Astrocyte of the spinal cord (primary cell): ENCODE results near the gene MOCS1.

ENCODE experiments used
- DNase-seq: peaks from one replicate; pipeline ENCODE4 v3.0.0; 2011; ENCODE audit warnings: low read depth, low spot score
- H3K4me3 ChIP-seq: 2 replicates; pipeline ENCODE4 v1.5.1; 2011; ENCODE audit warnings: low read depth, mild to moderate bottlenecking, low read length, moderate library complexity
- in situ Hi-C: cut with HindIII; loops from 2 replicates; pipeline ENCODE4 v1.10.0; 2017; ENCODE audit warnings: low sequenced_read_pairs
- TF ChIP-seq, protein P1 (sequence below): IDR thresholded peaks from 2 replicates; pipeline ENCODE4 v1.5.1; 2012; ENCODE audit warnings: low read depth, mild to moderate bottlenecking, low read length, inconsistent platforms

MOCS1 gene

DNA sequence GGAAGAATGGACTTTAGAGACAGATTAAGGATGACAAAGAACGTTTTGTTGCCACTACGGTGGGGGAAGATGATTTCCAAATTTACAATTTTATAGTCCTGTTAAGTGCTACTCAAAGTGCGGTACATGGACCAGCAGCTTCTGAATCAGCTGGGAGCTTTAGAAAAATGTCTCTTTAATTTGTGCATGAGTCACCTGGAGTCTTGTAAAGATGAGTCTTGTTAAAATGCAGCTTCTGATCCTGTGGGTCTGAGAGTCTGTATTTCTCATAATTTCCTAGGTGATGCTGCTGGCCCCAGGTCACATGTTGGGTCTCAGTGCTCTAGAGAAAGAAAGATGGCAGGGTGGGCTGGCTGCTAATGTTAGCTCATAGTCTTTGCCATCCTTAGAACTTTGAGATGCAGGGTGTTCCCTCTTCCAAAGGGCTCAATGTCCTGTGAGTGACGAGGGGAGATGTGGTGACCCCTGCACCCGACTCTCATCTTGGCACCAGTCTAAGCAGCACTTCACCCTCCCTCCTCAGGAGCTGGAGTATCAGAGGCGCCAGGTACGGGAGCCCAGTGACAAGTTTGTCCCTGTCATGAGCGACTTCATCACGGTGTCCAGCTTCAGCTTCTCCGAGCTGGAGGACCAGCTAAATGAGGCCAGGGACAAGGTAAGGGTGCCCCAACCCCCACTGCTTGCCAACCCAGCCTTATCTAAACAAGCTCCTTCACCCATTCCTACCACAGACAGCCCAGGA, 34.5 kb downstream of the MOCS1 start:
- no peak overlapping the region for H3K4me3 ChIP-seq
- in situ Hi-C loops = no loop called here
- no peak for DNase-seq
- TF ChIP-seq, protein P1, sequence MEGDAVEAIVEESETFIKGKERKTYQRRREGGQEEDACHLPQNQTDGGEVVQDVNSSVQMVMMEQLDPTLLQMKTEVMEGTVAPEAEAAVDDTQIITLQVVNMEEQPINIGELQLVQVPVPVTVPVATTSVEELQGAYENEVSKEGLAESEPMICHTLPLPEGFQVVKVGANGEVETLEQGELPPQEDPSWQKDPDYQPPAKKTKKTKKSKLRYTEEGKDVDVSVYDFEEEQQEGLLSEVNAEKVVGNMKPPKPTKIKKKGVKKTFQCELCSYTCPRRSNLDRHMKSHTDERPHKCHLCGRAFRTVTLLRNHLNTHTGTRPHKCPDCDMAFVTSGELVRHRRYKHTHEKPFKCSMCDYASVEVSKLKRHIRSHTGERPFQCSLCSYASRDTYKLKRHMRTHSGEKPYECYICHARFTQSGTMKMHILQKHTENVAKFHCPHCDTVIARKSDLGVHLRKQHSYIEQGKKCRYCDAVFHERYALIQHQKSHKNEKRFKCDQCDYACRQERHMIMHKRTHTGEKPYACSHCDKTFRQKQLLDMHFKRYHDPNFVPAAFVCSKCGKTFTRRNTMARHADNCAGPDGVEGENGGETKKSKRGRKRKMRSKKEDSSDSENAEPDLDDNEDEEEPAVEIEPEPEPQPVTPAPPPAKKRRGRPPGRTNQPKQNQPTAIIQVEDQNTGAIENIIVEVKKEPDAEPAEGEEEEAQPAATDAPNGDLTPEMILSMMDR = no peak

DNA sequence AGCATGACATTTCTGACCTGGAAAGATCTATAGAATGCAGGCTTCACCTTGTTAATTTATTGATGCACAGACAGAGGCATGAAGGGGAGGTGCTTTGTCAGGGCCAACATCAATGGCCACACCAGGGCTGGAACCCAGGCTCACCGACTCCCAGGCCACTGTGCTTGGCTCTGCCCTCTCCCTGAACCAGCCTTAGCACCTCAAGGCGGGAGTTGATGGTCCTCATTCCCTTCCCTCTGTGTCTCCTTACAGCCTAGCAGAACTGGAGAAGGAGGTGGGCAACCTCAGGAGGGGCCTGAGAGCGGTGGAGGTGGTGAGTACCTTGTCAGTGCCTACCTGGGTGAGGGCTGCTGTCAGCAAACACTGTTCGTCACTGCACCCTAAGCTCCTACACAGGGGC, 35.6 kb downstream of the MOCS1 start:
- TF ChIP-seq, protein P1 = no peak
- in situ Hi-C loops = no loop called here
- H3K4me3 ChIP-seq = no peak overlapping the region
- no peak for DNase-seq

DNA sequence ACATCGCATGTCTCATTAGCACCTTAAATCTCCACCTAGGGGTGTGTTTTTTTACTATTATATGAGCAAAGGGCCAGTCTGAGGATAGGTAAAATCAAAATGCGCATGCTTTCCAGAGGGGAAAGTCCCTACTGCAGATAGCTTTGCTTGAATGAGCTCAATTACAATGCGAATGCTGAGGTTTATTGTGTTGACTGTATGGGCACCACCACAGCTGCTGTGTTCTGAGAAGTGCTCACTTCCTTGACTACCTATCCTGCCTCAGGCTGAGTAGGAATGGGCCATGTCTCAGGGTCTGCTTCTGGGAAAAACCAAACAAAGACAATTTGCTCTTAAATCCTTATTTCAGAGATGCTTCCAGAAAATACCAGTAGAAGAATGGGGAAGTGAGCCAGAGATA, 36.6 kb downstream of the MOCS1 start:
- TF ChIP-seq, protein P1 = no peak
- no peak for DNase-seq
- in situ Hi-C loops = no loop called here
- no peak overlapping the region for H3K4me3 ChIP-seq

DNA sequence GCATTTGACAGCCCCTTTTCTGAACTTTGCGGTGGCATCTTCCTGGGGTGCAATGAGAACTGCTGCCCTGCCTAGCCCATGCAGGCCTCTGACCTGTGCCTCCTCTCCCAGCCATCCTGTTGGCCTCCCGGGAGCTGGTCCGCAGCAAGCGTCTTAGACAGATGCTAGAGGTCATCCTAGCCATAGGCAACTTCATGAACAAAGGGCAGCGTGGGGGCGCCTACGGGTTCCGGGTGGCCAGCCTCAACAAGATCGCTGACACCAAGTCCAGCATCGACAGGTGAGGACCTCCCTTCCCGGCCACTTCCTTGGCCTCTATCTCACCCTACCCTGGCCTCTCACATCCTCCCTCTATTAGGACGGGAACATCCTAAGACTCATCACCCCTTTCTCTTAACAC, 37.6 kb downstream of the MOCS1 start:
- TF ChIP-seq, protein P1 = no peak
- DNase-seq = no peak
- H3K4me3 ChIP-seq = no peak overlapping the region
- in situ Hi-C loops = no loop called here

DNA sequence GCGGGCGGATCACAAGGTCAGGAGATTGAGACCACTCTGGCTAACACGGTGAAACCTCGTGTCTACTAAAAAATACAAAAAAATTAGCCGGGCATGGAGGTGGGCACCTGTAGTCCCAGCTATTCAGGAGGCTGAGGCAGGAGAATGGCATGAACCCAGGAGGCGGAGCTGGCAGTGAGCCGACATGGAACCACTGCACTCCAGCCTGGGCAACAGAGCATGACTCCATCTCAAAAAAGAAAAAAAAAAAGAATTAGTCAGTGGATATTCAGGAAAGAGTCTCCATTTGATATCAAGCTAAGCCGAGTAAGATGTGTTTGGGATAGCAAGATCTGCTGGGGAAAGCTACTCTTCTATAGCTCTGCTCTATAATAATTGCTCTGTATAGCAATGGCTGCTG, 41.0 kb downstream of the MOCS1 start:
- DNase-seq = no peak
- H3K4me3 ChIP-seq = no peak overlapping the region
- TF ChIP-seq, protein P1 = no peak
- in situ Hi-C loops = no loop called here

DNA sequence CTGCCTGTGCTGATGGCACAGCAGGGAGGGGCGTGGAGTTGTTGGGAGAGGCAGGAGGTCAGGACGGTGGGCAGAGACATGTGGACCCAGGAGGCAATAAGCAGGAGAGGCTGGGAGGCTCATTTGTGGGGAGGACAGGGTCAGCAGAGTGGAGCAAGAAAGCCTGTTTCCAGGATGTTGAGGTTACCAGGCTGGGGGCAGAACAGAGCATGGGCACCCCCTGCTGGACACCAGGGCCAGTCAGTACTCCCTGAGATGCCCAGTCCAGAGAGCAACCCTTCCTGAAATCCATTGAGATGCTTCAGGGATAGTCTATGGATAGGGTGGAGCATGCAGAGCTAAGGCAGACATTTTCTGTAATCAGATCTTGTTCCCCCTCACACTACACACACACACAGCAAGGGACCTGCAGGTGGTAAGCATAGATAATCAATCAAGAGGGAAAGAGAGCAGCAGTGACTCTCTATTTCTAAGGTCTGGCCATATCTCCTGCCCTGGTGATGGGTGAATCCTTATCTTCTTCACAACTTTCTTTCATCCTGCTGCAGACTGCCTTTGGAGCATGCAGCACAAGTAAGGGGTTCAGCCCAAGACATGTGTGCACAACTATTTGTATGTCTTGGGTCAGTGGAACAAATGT, 41.7 kb downstream of the MOCS1 start:
- no peak overlapping the region for H3K4me3 ChIP-seq
- TF ChIP-seq, protein P1 = peak; percentile 85
- DNase-seq = peak; percentile 73
- in situ Hi-C loops = no loop called here
